KBM-7 (cell line): ENCODE data around the gene ZBTB37.
"Not testable (repeated sequence)": the region's sequence is repeated elsewhere in the genome, so short reads cannot be mapped to it uniquely, and the experiment has no call there.

ENCODE experiments used
- DNase-seq: peaks from one replicate; pipeline ENCODE4 v3.0.0-alpha.2; 2015
- in situ Hi-C: fragments of 300-500 bp; cut with MboI; formaldehyde crosslinking; loops from 2 replicates; pipeline ENCODE4 v1.14.3; 2020; ENCODE audit warnings: low sequenced_read_pairs, low pct_unique_long_range_greater_than_20kb, mixed read lengths

The ZBTB37 gene

GRCh38 chr1:173889885-173890284 is 21.7 kb downstream of the ZBTB37 start:
- no peak for DNase-seq
- in situ Hi-C loops: no loop called here

GRCh38 chr1:173893611-173894010 is 25.4 kb downstream of the ZBTB37 start:
- in situ Hi-C loops: no loop called here
- DNase-seq: no peak

GRCh38 chr1:173894189-173894588 is 26.0 kb downstream of the ZBTB37 start:
- DNase-seq: no peak
- in situ Hi-C loops: no loop called here

- no peak for DNase-seq
- in situ Hi-C loops: no loop called here
Measured at GRCh38 chr1:173900427-173900826, 32.2 kb downstream of the ZBTB37 start.

- in situ Hi-C loops: no loop called here
- no peak for DNase-seq
Measured at GRCh38 chr1:173900992-173901391, 32.8 kb downstream of the ZBTB37 start.

- in situ Hi-C loops: no loop called here
- DNase-seq: no peak
Measured at GRCh38 chr1:173903827-173904531, 35.8 kb downstream of the ZBTB37 start.

- in situ Hi-C loops: no loop called here
Measured at GRCh38 chr1:173913111-173913510, 44.9 kb downstream of the ZBTB37 start.

GRCh38 chr1:173914366-173914871 is 46.2 kb downstream of the ZBTB37 start:
- in situ Hi-C loops: no loop called here
- peak; percentile 51 for DNase-seq

More at GRCh38 chr1:173913111-173913510, 44.9 kb downstream of the ZBTB37 start:
- DNase-seq: no peak

GRCh38 chr1:173915596-173915995 is 47.4 kb downstream of the ZBTB37 start:
- DNase-seq: no peak
- in situ Hi-C loops: no loop called here

- in situ Hi-C loops: no loop called here
- DNase-seq: no peak
Measured at GRCh38 chr1:173916667-173917066, 48.5 kb downstream of the ZBTB37 start.

GRCh38 chr1:173917149-173917548 is 49.0 kb downstream of the ZBTB37 start, which contains the start of gene SERPINC1:
SERPINC1 (minus strand) TSS chr1:173917327; CDS start chr1:173917259, 68 bp downstream.
- in situ Hi-C loops: no loop called here

GRCh38 chr1:173917635-173918493 is 49.7 kb downstream of the ZBTB37 start:
- DNase-seq: no peak
- in situ Hi-C loops: no loop called here

More at GRCh38 chr1:173917149-173917548, 49.0 kb downstream of the ZBTB37 start, which contains the start of gene SERPINC1:
- DNase-seq: no peak

- in situ Hi-C loops: no loop called here
- peak; percentile 33 for DNase-seq
Measured at GRCh38 chr1:173920861-173921260, 52.7 kb downstream of the ZBTB37 start.

- DNase-seq: no peak
- in situ Hi-C loops: no loop called here
Measured at GRCh38 chr1:173925306-173926242, 57.4 kb downstream of the ZBTB37 start.

GRCh38 chr1:173930541-173930940 is 62.4 kb downstream of the ZBTB37 start:
- DNase-seq, in situ Hi-C loops: not testable (repeated sequence)

GRCh38 chr1:173934440-173934839 is 66.3 kb downstream of the ZBTB37 start:
- in situ Hi-C loops: no loop called here
- no peak for DNase-seq

GRCh38 chr1:173937062-173937461 is 68.9 kb downstream of the ZBTB37 start:
- in situ Hi-C loops: no loop called here

GRCh38 chr1:173946380-173946921 is 78.3 kb downstream of the ZBTB37 start:
- no peak for DNase-seq
- in situ Hi-C loops: no loop called here

More at GRCh38 chr1:173937062-173937461, 68.9 kb downstream of the ZBTB37 start:
- no peak for DNase-seq

- no peak for DNase-seq
- in situ Hi-C loops: no loop called here
Measured at GRCh38 chr1:173948594-173948993, 80.4 kb downstream of the ZBTB37 start.
